Heart left ventricle (tissue), 13 donors: ENCODE measurements around the gene PRMT7.

ENCODE experiments used
- POLR2A ChIP-seq, 2 donors: fragments of 450-650 bp; IDR thresholded peaks; one replicate each; pipeline ENCODE4 v1.6.1; 2017; ENCODE audit warnings: antibody characterized with exemption in 2 of 2, mild to moderate bottlenecking in 2 of 2, moderate library complexity in 2 of 2
- TF ChIP-seq, protein P1 (sequence below), 12 donors: fragments of 200-600 bp; sonication (generic) in 4 of 12; IDR thresholded peaks; one replicate each; pipeline versions ENCODE4 v1.5.0 to v1.8.0; 2018 to 2022; ENCODE audit warnings: antibody characterized with exemption in 12 of 12, mild to moderate bottlenecking in 5 of 12
- donor health status: ischemic (EF 13 %, LVEDD 7.1; RV severe dilation, severe dysfunction).
- donor health status: DM: no; HTN: yes; CAD: no.
- donor health status: DM: no; HTN: no; CAD: no.
- donor health status: ischemic (EF 25% LVEDD 6.9; RV normal size, moderate dysfunction).
- donor health status: ischemic (EF 25% LVEDD 5.7; RV mildly dilated, moderate dysfunction).
- donor health status: ischemic (EF 35%, LVEDD 5.7; RV mildly dilated, moderate dysfunction).
- donor health status: nonischemic (EF 11% LVEDD 7.7; RV severe dilation, severe dysfunction).
- donor health status: DM: yes; HTN: yes; CAD: no.
- donor health status: PGD.
- donor health status: ischemic (EF 29% LVEDD 5.4; RV normal size, mild dysfunction).
- donor health status: nonischemic (EF 23%, LVEDD 6.1; RV moderate dilation, normal function).

- TF ChIP-seq, protein P1, sequence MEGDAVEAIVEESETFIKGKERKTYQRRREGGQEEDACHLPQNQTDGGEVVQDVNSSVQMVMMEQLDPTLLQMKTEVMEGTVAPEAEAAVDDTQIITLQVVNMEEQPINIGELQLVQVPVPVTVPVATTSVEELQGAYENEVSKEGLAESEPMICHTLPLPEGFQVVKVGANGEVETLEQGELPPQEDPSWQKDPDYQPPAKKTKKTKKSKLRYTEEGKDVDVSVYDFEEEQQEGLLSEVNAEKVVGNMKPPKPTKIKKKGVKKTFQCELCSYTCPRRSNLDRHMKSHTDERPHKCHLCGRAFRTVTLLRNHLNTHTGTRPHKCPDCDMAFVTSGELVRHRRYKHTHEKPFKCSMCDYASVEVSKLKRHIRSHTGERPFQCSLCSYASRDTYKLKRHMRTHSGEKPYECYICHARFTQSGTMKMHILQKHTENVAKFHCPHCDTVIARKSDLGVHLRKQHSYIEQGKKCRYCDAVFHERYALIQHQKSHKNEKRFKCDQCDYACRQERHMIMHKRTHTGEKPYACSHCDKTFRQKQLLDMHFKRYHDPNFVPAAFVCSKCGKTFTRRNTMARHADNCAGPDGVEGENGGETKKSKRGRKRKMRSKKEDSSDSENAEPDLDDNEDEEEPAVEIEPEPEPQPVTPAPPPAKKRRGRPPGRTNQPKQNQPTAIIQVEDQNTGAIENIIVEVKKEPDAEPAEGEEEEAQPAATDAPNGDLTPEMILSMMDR (IDR thresholded peaks at IDR 0.05): no peak
- TF ChIP-seq POLR2A (IDR thresholded peaks at IDR 0.05): no peak
Observed at GRCh38 chr16:68350813-68351350, 40.1 kb downstream of the PRMT7 start.
